Neural progenitor cell (in vitro differentiated cells): ENCODE data around the gene SVIP. TPM values are rescaled to one million over a fixed set of nuclear protein-coding genes. Genes with fewer than 3 reads are reported as not detected.

Experiments
- DNase-seq: peaks from one replicate; pipeline ENCODE4 v3.0.0-alpha.2; 2016; ENCODE audit warnings: low spot score
- H2AFZ ChIP-seq: fragments of 200-600 bp; sonication (generic); replicated peaks from 2 replicates; pipeline ENCODE4 v1.6.1; 2016; ENCODE audit warnings: antibody characterized with exemption
- H3F3A ChIP-seq: fragments of 200-600 bp; sonication (generic); 2 replicates; pipeline ENCODE4 v1.6.1; 2016; ENCODE audit warnings: antibody characterized with exemption, low read depth
- H3K27ac ChIP-seq: fragments of 200-600 bp; sonication (generic); 2 replicates; pipeline ENCODE4 v1.5.1; 2016; ENCODE audit warnings: mild to moderate bottlenecking
- H3K27me3 ChIP-seq: fragments of 200-600 bp; sonication (generic); 2 replicates; pipeline ENCODE4 v1.6.1; 2016; ENCODE audit warnings: mild to moderate bottlenecking, moderate library complexity
- H3K36me3 ChIP-seq: fragments of 200-600 bp; sonication (generic); 2 replicates; pipeline ENCODE4 v1.5.1; 2016
- H3K4me1 ChIP-seq: fragments of 200-600 bp; sonication (generic); 2 replicates; pipeline ENCODE4 v1.6.1; 2016; ENCODE audit warnings: mixed run types
- H3K4me2 ChIP-seq: fragments of 200-600 bp; sonication (generic); 2 replicates; pipeline ENCODE4 v1.6.1; 2016
- H3K4me3 ChIP-seq: fragments of 200-600 bp; sonication (generic); 2 replicates; pipeline ENCODE4 v1.5.1; 2016
- H3K79me2 ChIP-seq: fragments of 200-600 bp; sonication (generic); 2 replicates; pipeline ENCODE4 v1.6.1; 2016; ENCODE audit warnings: low read depth
- H3K9ac ChIP-seq: fragments of 200-600 bp; sonication (generic); 2 replicates; pipeline ENCODE4 v1.6.1; 2016
- H3K9me3 ChIP-seq: fragments of 200-600 bp; sonication (generic); 2 replicates; pipeline ENCODE4 v1.5.1; 2016; ENCODE audit warnings: low read depth
- H4K20me1 ChIP-seq: fragments of 200-600 bp; sonication (generic); 2 replicates; pipeline ENCODE4 v1.6.1; 2016; ENCODE audit warnings: low read depth
- H3K27ac Mint-ChIP-seq: 3 replicates; pipeline ENCODE4 v1.8.0; 2021; ENCODE audit warnings: mixed read lengths
- H3K27me3 Mint-ChIP-seq: 2 replicates; pipeline ENCODE4 v1.8.0; 2022; ENCODE audit warnings: low read depth, mild to moderate bottlenecking, inconsistent platforms, moderate library complexity, mixed read lengths; ENCODE audit not compliant: insufficient read depth
- H3K36me3 Mint-ChIP-seq: 3 replicates; pipeline ENCODE4 v1.8.0; 2021; ENCODE audit warnings: mixed read lengths
- H3K4me1 Mint-ChIP-seq: 3 replicates; pipeline ENCODE4 v1.8.0; 2021; ENCODE audit warnings: mixed read lengths
- H3K4me3 Mint-ChIP-seq: 3 replicates; pipeline ENCODE4 v1.8.0; 2021; ENCODE audit warnings: mild to moderate bottlenecking, moderate library complexity, mixed read lengths
- H3K9me3 Mint-ChIP-seq: 3 replicates; pipeline ENCODE4 v1.8.0; 2020; ENCODE audit warnings: mixed read lengths
- EZH2 ChIP-seq: fragments of 200-600 bp; sonication (generic); IDR thresholded peaks from 2 replicates; pipeline ENCODE4 v1.6.1; 2017; ENCODE audit warnings: antibody characterized with exemption, mild to moderate bottlenecking, moderate library complexity
- EZH2phosphoT487 ChIP-seq: fragments of 200-600 bp; sonication (generic); IDR thresholded peaks from 2 replicates; pipeline ENCODE4 v1.6.1; 2017; ENCODE audit warnings: antibody characterized with exemption
- total RNA-seq: library from RNA; depleted of rRNA; stranded (reverse); fragments of >200 nt; gene quantifications from 2 replicates; pipeline ENCODE4 v1.2.3, GENCODE V29; 2015; ENCODE audit warnings: low replicate concordance
- TF ChIP-seq, protein P1 (sequence below): fragments of 200-600 bp; sonication (generic); IDR thresholded peaks from 2 replicates; pipeline ENCODE4 v1.5.1; 2017; ENCODE audit warnings: antibody characterized with exemption, mild to moderate bottlenecking

The SVIP gene
- total RNA-seq, 1 donor from 2014 or later: 12.5 TPM

DNA sequence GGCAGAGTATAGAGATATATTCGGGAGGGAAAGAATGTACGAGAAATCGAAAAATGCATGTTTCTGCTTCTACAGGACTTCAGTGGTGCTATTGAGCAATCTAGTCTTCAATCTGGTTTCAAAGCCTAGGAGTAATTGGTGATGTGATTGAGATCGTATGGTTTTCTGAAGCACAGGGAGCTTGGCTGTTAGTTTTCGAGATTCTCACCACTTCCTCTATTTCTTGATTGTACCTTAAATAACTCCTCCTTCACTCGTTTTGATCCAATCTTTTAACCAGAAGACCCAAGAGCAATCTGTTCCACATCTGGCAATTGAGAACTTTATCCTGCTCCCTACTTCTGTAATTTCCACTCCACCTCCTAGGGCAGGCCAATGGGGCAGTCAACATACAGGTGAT, 30.2 kb upstream of the SVIP start:
- H3K27ac Mint-ChIP-seq: no peak overlapping the region
- TF ChIP-seq, protein P1, sequence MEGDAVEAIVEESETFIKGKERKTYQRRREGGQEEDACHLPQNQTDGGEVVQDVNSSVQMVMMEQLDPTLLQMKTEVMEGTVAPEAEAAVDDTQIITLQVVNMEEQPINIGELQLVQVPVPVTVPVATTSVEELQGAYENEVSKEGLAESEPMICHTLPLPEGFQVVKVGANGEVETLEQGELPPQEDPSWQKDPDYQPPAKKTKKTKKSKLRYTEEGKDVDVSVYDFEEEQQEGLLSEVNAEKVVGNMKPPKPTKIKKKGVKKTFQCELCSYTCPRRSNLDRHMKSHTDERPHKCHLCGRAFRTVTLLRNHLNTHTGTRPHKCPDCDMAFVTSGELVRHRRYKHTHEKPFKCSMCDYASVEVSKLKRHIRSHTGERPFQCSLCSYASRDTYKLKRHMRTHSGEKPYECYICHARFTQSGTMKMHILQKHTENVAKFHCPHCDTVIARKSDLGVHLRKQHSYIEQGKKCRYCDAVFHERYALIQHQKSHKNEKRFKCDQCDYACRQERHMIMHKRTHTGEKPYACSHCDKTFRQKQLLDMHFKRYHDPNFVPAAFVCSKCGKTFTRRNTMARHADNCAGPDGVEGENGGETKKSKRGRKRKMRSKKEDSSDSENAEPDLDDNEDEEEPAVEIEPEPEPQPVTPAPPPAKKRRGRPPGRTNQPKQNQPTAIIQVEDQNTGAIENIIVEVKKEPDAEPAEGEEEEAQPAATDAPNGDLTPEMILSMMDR: no peak
- TF ChIP-seq EZH2phosphoT487: no peak
- no peaks in the 10 kb centered on the region for H3K4me1 Mint-ChIP-seq
- Histone ChIP-seq H3K9me3 (no peaks in the 10 kb centered on the region), H3K79me2 (no peaks in the 10 kb centered on the region), H2AFZ (no peak overlapping the region), H3K4me1 (no peaks in the 10 kb centered on the region), H3K27ac (no peak overlapping the region), H3K27me3 (no peaks in the 10 kb centered on the region), H3K36me3 (no peaks in the 10 kb centered on the region), H3F3A (no peaks in the 10 kb centered on the region), H3K4me2 (no peak overlapping the region), H4K20me1 (no peaks in the 10 kb centered on the region), H3K9ac (no peak overlapping the region), H3K4me3 (no peak overlapping the region)
- no peaks in the 10 kb centered on the region for H3K36me3 Mint-ChIP-seq
- no peaks in the 10 kb centered on the region for H3K9me3 Mint-ChIP-seq
- no peak overlapping the region for H3K4me3 Mint-ChIP-seq
- DNase-seq: no peak
- no peaks in the 10 kb centered on the region for H3K27me3 Mint-ChIP-seq

GRCh38 chr11:22851477-22851876, 21.9 kb upstream of the SVIP start:
- H3K9ac ChIP-seq: no peak overlapping the region
- no peak overlapping the region for H2AFZ ChIP-seq
- no peaks in the 10 kb centered on the region for H4K20me1 ChIP-seq
- H3K4me3 ChIP-seq: no peak overlapping the region
- H3K79me2 ChIP-seq: no peaks in the 10 kb centered on the region
- H3K4me1 ChIP-seq: no peaks in the 10 kb centered on the region
- no peak overlapping the region for H3K27ac Mint-ChIP-seq
- TF ChIP-seq, protein P1: no peak
- TF ChIP-seq EZH2phosphoT487 (no peak), EZH2 (no peak)
- H3K4me1 Mint-ChIP-seq: no peaks in the 10 kb centered on the region
- no peaks in the 10 kb centered on the region for H3K9me3 ChIP-seq
- H3K27ac ChIP-seq: no peak overlapping the region
- H3K4me3 Mint-ChIP-seq: no peak overlapping the region
- H3K4me2 ChIP-seq: no peak overlapping the region
- no peaks in the 10 kb centered on the region for H3K27me3 Mint-ChIP-seq
- H3K27me3 ChIP-seq: no peaks in the 10 kb centered on the region
- H3F3A ChIP-seq: no peaks in the 10 kb centered on the region
- no peak for DNase-seq
- no peaks in the 10 kb centered on the region for H3K36me3 ChIP-seq
- no peaks in the 10 kb centered on the region for H3K9me3 Mint-ChIP-seq
- no peaks in the 10 kb centered on the region for H3K36me3 Mint-ChIP-seq

GRCh38 chr11:22846726-22847125, 17.1 kb upstream of the SVIP start:
- H3K4me1 ChIP-seq: no peaks in the 10 kb centered on the region
- H3K9me3 ChIP-seq: no peaks in the 10 kb centered on the region
- Mint-ChIP-seq H3K27ac (no peak overlapping the region), H3K4me3 (no peak overlapping the region), H3K4me1 (no peaks in the 10 kb centered on the region), H3K9me3 (no peaks in the 10 kb centered on the region), H3K27me3 (no peaks in the 10 kb centered on the region), H3K36me3 (no peaks in the 10 kb centered on the region)
- H3F3A ChIP-seq: no peaks in the 10 kb centered on the region
- H3K4me2 ChIP-seq: no peak overlapping the region
- H3K36me3 ChIP-seq: no peaks in the 10 kb centered on the region
- DNase-seq: no peak
- no peak overlapping the region for H2AFZ ChIP-seq
- H3K9ac ChIP-seq: no peak overlapping the region
- no peaks in the 10 kb centered on the region for H3K79me2 ChIP-seq
- no peaks in the 10 kb centered on the region for H3K27me3 ChIP-seq
- no peak overlapping the region for H3K4me3 ChIP-seq
- TF ChIP-seq EZH2phosphoT487 (no peak), EZH2 (no peak)
- no peaks in the 10 kb centered on the region for H4K20me1 ChIP-seq
- no peak overlapping the region for H3K27ac ChIP-seq

DNA sequence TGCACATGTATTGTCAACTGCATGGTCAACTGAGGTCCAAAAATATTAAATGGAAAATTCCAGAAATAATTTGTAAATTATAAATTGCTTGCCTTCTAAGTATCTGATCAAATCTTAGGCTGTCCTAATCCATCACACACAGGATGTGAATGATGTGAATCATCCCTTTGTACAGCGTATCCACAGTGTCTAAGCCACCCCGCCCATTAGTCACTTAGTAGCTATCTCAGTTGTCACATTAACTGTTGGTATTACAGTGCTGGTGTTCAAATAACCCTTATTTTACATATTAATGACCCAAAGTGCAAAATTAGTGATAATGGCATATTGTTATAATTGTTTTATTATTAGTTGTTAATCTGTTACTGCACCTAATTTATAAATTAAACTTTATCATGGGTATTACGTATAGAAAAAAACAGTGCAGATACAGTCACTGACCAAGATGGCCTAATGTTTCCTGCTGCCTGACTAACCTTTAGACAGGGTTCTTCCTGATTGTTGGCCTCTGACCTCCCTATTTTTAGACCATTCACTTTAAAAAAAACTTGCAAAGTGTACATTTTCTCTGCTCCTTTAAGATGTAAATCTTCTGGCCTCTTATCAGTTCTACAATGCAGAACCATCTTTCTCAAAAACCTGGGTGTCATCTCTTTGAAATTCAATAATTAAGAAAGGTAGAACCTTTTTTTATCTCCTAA, 2.9 kb upstream of the SVIP start:
- no peaks in the 10 kb centered on the region for H3K36me3 Mint-ChIP-seq
- no peak overlapping the region for H3K4me3 Mint-ChIP-seq

More for the DNA sequence above, 2.9 kb upstream of the SVIP start:
- DNase-seq: no peak
- TF ChIP-seq EZH2 (no peak), EZH2phosphoT487 (no peak)
- TF ChIP-seq, protein P1: no peak
- Histone ChIP-seq H3F3A (no peaks in the 10 kb centered on the region), H3K79me2 (no peaks in the 10 kb centered on the region), H3K36me3 (no peaks in the 10 kb centered on the region), H3K9ac (no peak overlapping the region), H3K27me3 (peaks cover 11% of the 10 kb centered on the region), H3K4me1 (peaks cover 15% of the 10 kb centered on the region), H3K4me2 (no peak overlapping the region), H3K27ac (no peak overlapping the region), H4K20me1 (no peaks in the 10 kb centered on the region), H3K4me3 (no peak overlapping the region), H2AFZ (no peak overlapping the region), H3K9me3 (no peaks in the 10 kb centered on the region)
- Mint-ChIP-seq H3K9me3 (no peaks in the 10 kb centered on the region), H3K4me1 (peaks cover 8% of the 10 kb centered on the region), H3K27ac (no peak overlapping the region), H3K27me3 (peaks cover 2% of the 10 kb centered on the region)
